NCI-H774 (cell line): ENCODE data around the gene NUTM2B.
"Not testable (repeated sequence)": the region's sequence is repeated elsewhere in the genome, so short reads cannot be mapped to it uniquely, and the experiment has no call there.

Experiments
- DNase-seq: peaks from one replicate; lab custom pipeline; 2025; lab: John Stamatoyannopoulos, UW

The NUTM2B gene

GRCh38 chr10:79726620-79727019, 23.6 kb downstream of the NUTM2B start:
- DNase-seq, result peak; percentile 24

DNA sequence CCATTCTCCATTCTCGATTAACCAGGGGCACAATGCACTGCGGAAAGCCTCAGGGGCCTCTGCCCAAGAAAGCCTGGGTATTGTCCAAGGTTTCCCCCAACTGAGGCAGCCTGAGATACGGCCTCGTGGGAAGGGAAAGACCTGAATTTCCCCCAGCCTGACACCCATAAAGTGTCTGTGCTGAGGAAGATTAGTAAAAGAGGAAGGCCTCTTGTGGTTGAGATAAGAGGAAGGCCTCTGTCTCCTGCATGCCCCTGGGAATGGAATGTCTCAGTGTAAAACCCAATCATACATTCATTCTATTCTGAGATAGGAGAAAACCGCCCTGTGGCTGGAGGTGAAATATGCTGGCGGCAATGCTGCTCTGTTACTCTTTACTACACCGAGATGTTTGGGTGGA, 41.8 kb downstream of the NUTM2B start:
- not testable (repeated sequence) for DNase-seq

GRCh38 chr10:79748510-79748909, 45.5 kb downstream of the NUTM2B start:
- not testable (repeated sequence) for DNase-seq

GRCh38 chr10:79753601-79754000, 50.6 kb downstream of the NUTM2B start:
- DNase-seq, result not testable (repeated sequence)

- DNase-seq, result not testable (repeated sequence)
Observed at GRCh38 chr10:79758297-79758993, 55.4 kb downstream of the NUTM2B start.
